HuH-7 (cell line): ENCODE measurements around the gene TP53BP1.
A peak's percentile ranks its signal among the peaks of the same experiment; 100 is the strongest.

ENCODE experiments used
- DNase-seq: peaks from one replicate; pipeline ENCODE4 v3.0.0; 2011; ENCODE audit warnings: low spot score

The TP53BP1 gene

GRCh38 chr15:43517354-43518196, 24.6 kb upstream of the TP53BP1 start, which contains the start of gene MAP1A:
MAP1A (plus strand) TSS chr15:43517608; CDS start chr15:43521474, 3,866 bp downstream.
- DNase-seq, result no peak

- DNase-seq, result no peak
Measured at GRCh38 chr15:43516801-43517353, 23.9 kb upstream of the TP53BP1 start.

- DNase-seq, result no peak
Measured at GRCh38 chr15:43516185-43516584, 23.2 kb upstream of the TP53BP1 start.

- DNase-seq, result no peak
Measured at GRCh38 chr15:43515741-43516140, 22.8 kb upstream of the TP53BP1 start.

GRCh38 chr15:43514241-43515057, 21.5 kb upstream of the TP53BP1 start:
- peak; percentile 68 for DNase-seq

- DNase-seq, result no peak
Measured at GRCh38 chr15:43513550-43513949, 20.6 kb upstream of the TP53BP1 start.

- DNase-seq, result peak; percentile 56
Measured at GRCh38 chr15:43511012-43511885, 18.3 kb upstream of the TP53BP1 start.

- peak; percentile 94 for DNase-seq
Measured at GRCh38 chr15:43510200-43511011, 17.4 kb upstream of the TP53BP1 start.

GRCh38 chr15:43509660-43510199, 16.8 kb upstream of the TP53BP1 start:
- DNase-seq, result no peak

- DNase-seq, result no peak
Measured at GRCh38 chr15:43508991-43509659, 16.2 kb upstream of the TP53BP1 start.

GRCh38 chr15:43508421-43508820, 15.5 kb upstream of the TP53BP1 start:
- no peak for DNase-seq

- no peak for DNase-seq
Measured at GRCh38 chr15:43505738-43506137, 12.8 kb upstream of the TP53BP1 start.

GRCh38 chr15:43499635-43500034, 6.7 kb upstream of the TP53BP1 start:
- DNase-seq, result no peak

- DNase-seq, result no peak
Measured at GRCh38 chr15:43498990-43499389, 6.0 kb upstream of the TP53BP1 start.

- DNase-seq, result no peak
Measured at GRCh38 chr15:43493703-43494472, 932 bp upstream of the TP53BP1 start.

GRCh38 chr15:43492266-43492665, 690 bp downstream of the TP53BP1 start:
- no peak for DNase-seq

GRCh38 chr15:43489191-43489590, 3.8 kb downstream of the TP53BP1 start:
- DNase-seq, result no peak

- no peak for DNase-seq
Measured at GRCh38 chr15:43488790-43489189, 4.2 kb downstream of the TP53BP1 start.

GRCh38 chr15:43487271-43487895, 5.6 kb downstream of the TP53BP1 start:
- DNase-seq, result no peak
